Colonic mucosa (tissue), 4 donors: ENCODE results near the gene MINPP1. TPM values are rescaled to one million over a fixed set of nuclear protein-coding genes. Genes with fewer than 3 reads are reported as not detected.

Experiments
- DNase-seq: peaks from one replicate; pipeline ENCODE4 v3.0.0-alpha.2; 2020
- H3K27ac ChIP-seq: fragments of 200-600 bp; one replicate; pipeline ENCODE4 v1.8.0; 2021
- H3K27me3 ChIP-seq: fragments of 200-600 bp; one replicate; pipeline ENCODE4 v1.8.0; 2021
- H3K36me3 ChIP-seq: fragments of 200-600 bp; one replicate; pipeline ENCODE4 v1.8.0; 2021
- H3K4me1 ChIP-seq: fragments of 200-600 bp; one replicate; pipeline ENCODE4 v1.8.0; 2021; ENCODE audit warnings: mild to moderate bottlenecking
- H3K4me3 ChIP-seq: fragments of 200-600 bp; one replicate; pipeline ENCODE4 v1.8.0; 2021
- H3K9ac ChIP-seq, 2 donors: one replicate each; pipeline ENCODE4 v1.7.0; 2013; ENCODE audit warnings: control low read depth in 2 of 2, low read depth in 2 of 2, low read length in 2 of 2
- H3K9me3 ChIP-seq: fragments of 200-600 bp; one replicate; pipeline ENCODE4 v1.8.0; 2021
- CTCF ChIP-seq: fragments of 200-600 bp; IDR thresholded peaks from one replicate; pipeline ENCODE4 v1.8.0; 2022; ENCODE audit warnings: antibody characterized with exemption, mild to moderate bottlenecking
- intact Hi-C: fragments of 100-400 bp; cut with DNase I; formaldehyde crosslinking; loops from one replicate; pipeline ENCODE4 v1.14.1; 2022
- total RNA-seq, 2 donors: library from RNA; stranded (reverse); fragmentation: NEBNext Ultra II Directional in 1 of 2; extraction: Animal tissue kit (Norgen Biotek cat#: 25700) in 1 of 2; gene quantifications; one replicate each; pipeline ENCODE4 v1.2.1, GENCODE V29; 2021
- donor health status: healthy.
- donor health status: DM: no; HTN: no; CAD: no.
- donor health status: DM: no; HTN: no; CAD: no.

MINPP1 gene
- total RNA-seq, 2 donors from 2014 or later = 19.7 to 24.0 TPM

GRCh38 chr10:87578842-87579401 is 74.2 kb downstream of the MINPP1 start:
- no peaks in the 10 kb centered on the region for H3K27me3 ChIP-seq
- no peak overlapping the region for H3K9ac ChIP-seq
- peak overlapping the region; percentile 34 for H3K27ac ChIP-seq
- no peak for TF ChIP-seq CTCF
- no peak for DNase-seq
- intact Hi-C loops = no loop called here
- H3K4me3 ChIP-seq = no peak overlapping the region
- no peaks in the 10 kb centered on the region for H3K36me3 ChIP-seq
- no peaks in the 10 kb centered on the region for H3K4me1 ChIP-seq
- H3K9me3 ChIP-seq = no peaks in the 10 kb centered on the region

- Histone ChIP-seq H3K27me3 (no peaks in the 10 kb centered on the region), H3K4me1 (no peaks in the 10 kb centered on the region), H3K9ac (no peak overlapping the region), H3K27ac (peak overlapping the region; percentile 34), H3K4me3 (no peak overlapping the region), H3K36me3 (no peaks in the 10 kb centered on the region), H3K9me3 (no peaks in the 10 kb centered on the region)
- TF ChIP-seq CTCF = no peak
- intact Hi-C loops = no loop called here
- no peak for DNase-seq
Measured at GRCh38 chr10:87579563-87579962, 74.9 kb downstream of the MINPP1 start.

GRCh38 chr10:87580016-87580415 is 75.3 kb downstream of the MINPP1 start:
- intact Hi-C loops = no loop called here
- H3K9ac ChIP-seq = no peak overlapping the region
- no peaks in the 10 kb centered on the region for H3K36me3 ChIP-seq
- peak overlapping the region; percentile 34 for H3K27ac ChIP-seq
- H3K27me3 ChIP-seq = no peaks in the 10 kb centered on the region
- no peak for TF ChIP-seq CTCF
- no peaks in the 10 kb centered on the region for H3K4me1 ChIP-seq
- no peak overlapping the region for H3K4me3 ChIP-seq
- no peaks in the 10 kb centered on the region for H3K9me3 ChIP-seq
- no peak for DNase-seq

GRCh38 chr10:87585565-87586514 is 81.1 kb downstream of the MINPP1 start:
- Histone ChIP-seq H3K9me3 (no peaks in the 10 kb centered on the region), H3K4me1 (no peaks in the 10 kb centered on the region), H3K36me3 (no peaks in the 10 kb centered on the region), H3K27ac (peak overlapping the region; percentile 58), H3K4me3 (no peak overlapping the region), H3K9ac (no peak overlapping the region), H3K27me3 (no peaks in the 10 kb centered on the region)
- no peak for TF ChIP-seq CTCF
- intact Hi-C loops = no loop called here
- peak; percentile 67 for DNase-seq

DNA sequence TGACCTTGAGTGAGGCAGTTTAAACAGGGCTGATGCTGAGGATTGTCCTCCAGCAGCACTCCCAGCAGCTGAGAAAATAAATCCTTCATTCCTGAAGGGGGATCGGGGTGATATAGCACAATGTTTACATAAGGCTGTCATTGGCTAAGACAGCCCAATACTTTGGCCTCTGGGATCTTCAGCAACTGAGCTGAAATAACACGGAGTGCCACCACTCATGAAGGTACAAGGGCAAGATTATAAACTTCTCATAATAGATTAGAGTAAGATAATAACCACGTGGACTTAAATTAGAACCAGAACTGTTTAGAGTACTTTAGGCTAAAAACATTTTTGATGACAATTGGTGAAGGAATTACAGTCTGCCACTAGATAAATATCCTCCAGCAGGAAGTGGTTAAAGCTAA is 85.0 kb downstream of the MINPP1 start:
- H3K4me1 ChIP-seq = no peaks in the 10 kb centered on the region
- no peak for DNase-seq
- intact Hi-C loops = no loop called here
- H3K36me3 ChIP-seq = no peaks in the 10 kb centered on the region
- H3K27ac ChIP-seq = peak overlapping the region; percentile 65
- TF ChIP-seq CTCF = no peak
- H3K27me3 ChIP-seq = no peaks in the 10 kb centered on the region
- H3K9me3 ChIP-seq = no peaks in the 10 kb centered on the region
- no peak overlapping the region for H3K4me3 ChIP-seq
- H3K9ac ChIP-seq = no peak overlapping the region
